Right ventricle myocardium inferior (tissue), 1 donor: ENCODE measurements around the gene MDGA2. TPM values are rescaled to one million over a fixed set of nuclear protein-coding genes. Genes with fewer than 3 reads are reported as not detected.
"Not testable (repeated sequence)": the region's sequence is repeated elsewhere in the genome, so short reads cannot be mapped to it uniquely, and the experiment has no call there.

ENCODE experiments used
- ATAC-seq: fragments of 200-7000 bp; cut with Tn5 transposase; one replicate; pipeline ENCODE4 v1.9.1; 2020; ENCODE audit warnings: mild to moderate bottlenecking, moderate library complexity
- DNase-seq: peaks from one replicate; pipeline ENCODE4 v3.0.0; 2021; ENCODE audit errors: missing footprints
- intact Hi-C: fragments of 100-400 bp; cut with DNase I; formaldehyde crosslinking; loops from one replicate; pipeline ENCODE4 v1.11.0; 2022
- total RNA-seq: library from RNA; stranded (reverse); fragmentation: NEBNext Ultra II Directional; extraction: Animal tissue kit (Norgen Biotek cat#: 25700); gene quantifications from one replicate; pipeline ENCODE4 v1.2.1, GENCODE V29; 2021
- donor health status: DM: no; HTN: yes; CAD: no; lungs with severe emphysema.

MDGA2 gene
- total RNA-seq, 1 donor from 2014 or later: not detected

GRCh38 chr14:47057364-47057763 is 618.0 kb downstream of the MDGA2 start:
- intact Hi-C loops: no loop called here
- DNase-seq: no peak

GRCh38 chr14:47044841-47045240 is 630.6 kb downstream of the MDGA2 start:
- intact Hi-C loops: no loop called here
- DNase-seq: no peak
- ATAC-seq: no peak

More at GRCh38 chr14:47057364-47057763, 618.0 kb downstream of the MDGA2 start:
- ATAC-seq: no peak

GRCh38 chr14:47040550-47040949 is 634.9 kb downstream of the MDGA2 start:
- no peak for ATAC-seq
- intact Hi-C loops: no loop called here
- DNase-seq: no peak

GRCh38 chr14:47039336-47039735 is 636.1 kb downstream of the MDGA2 start:
- DNase-seq: no peak
- no peak for ATAC-seq
- intact Hi-C loops: no loop called here

- ATAC-seq (no peak), DNase-seq (no peak)
- intact Hi-C loops: no loop called here
Observed at GRCh38 chr14:47022721-47023120, 652.7 kb downstream of the MDGA2 start.

- DNase-seq: no peak
- ATAC-seq: no peak
- intact Hi-C loops: no loop called here
Observed at GRCh38 chr14:47020500-47020899, 654.9 kb downstream of the MDGA2 start.

- no peak for DNase-seq
- no peak for ATAC-seq
- intact Hi-C loops: no loop called here
Observed at GRCh38 chr14:47012533-47013280, 662.7 kb downstream of the MDGA2 start.

- intact Hi-C loops: no loop called here
- no peak for ATAC-seq
- no peak for DNase-seq
Observed at GRCh38 chr14:47009615-47010014, 665.8 kb downstream of the MDGA2 start.

GRCh38 chr14:47008732-47009131 is 666.7 kb downstream of the MDGA2 start:
- DNase-seq: no peak
- intact Hi-C loops: no loop called here
- ATAC-seq: no peak

- intact Hi-C loops: no loop called here
- no peak for ATAC-seq
- DNase-seq: no peak
Observed at GRCh38 chr14:46999661-47000060, 675.7 kb downstream of the MDGA2 start.

- ATAC-seq: no peak
- DNase-seq: no peak
- intact Hi-C loops: no loop called here
Observed at GRCh38 chr14:46989566-46989965, 685.8 kb downstream of the MDGA2 start.

- intact Hi-C loops: no loop called here
- DNase-seq (no peak), ATAC-seq (no peak)
Observed at GRCh38 chr14:46988312-46988711, 687.1 kb downstream of the MDGA2 start.

- no peak for DNase-seq
- intact Hi-C loops: no loop called here
- no peak for ATAC-seq
Observed at GRCh38 chr14:46985529-46986380, 689.6 kb downstream of the MDGA2 start.

GRCh38 chr14:46973295-46973694 is 702.1 kb downstream of the MDGA2 start:
- no peak for ATAC-seq
- intact Hi-C loops: no loop called here

GRCh38 chr14:46964378-46964777 is 711.0 kb downstream of the MDGA2 start:
- intact Hi-C loops: no loop called here
- no peak for DNase-seq
- ATAC-seq: no peak

More at GRCh38 chr14:46973295-46973694, 702.1 kb downstream of the MDGA2 start:
- DNase-seq: no peak

GRCh38 chr14:46951103-46951502 is 724.3 kb downstream of the MDGA2 start:
- DNase-seq: no peak
- intact Hi-C loops: no loop called here
- ATAC-seq: no peak

GRCh38 chr14:46940611-46941010 is 734.8 kb downstream of the MDGA2 start:
- intact Hi-C loops: no loop called here
- ATAC-seq: no peak
- no peak for DNase-seq

GRCh38 chr14:46920542-46920941 is 754.9 kb downstream of the MDGA2 start:
- DNase-seq: no peak
- intact Hi-C loops: no loop called here
- no peak for ATAC-seq

- intact Hi-C loops, ATAC-seq: not testable (repeated sequence)
- peak; percentile 22 for DNase-seq
Observed at GRCh38 chr14:46915539-46915938, 759.9 kb downstream of the MDGA2 start.

GRCh38 chr14:46902837-46903236 is 772.6 kb downstream of the MDGA2 start:
- DNase-seq: no peak
- no peak for ATAC-seq
- intact Hi-C loops: no loop called here
